ENCODE results near the gene OR8G5. TPM values are rescaled to one million over a fixed set of nuclear protein-coding genes. Genes with fewer than 3 reads are reported as not detected.

OR8G5 gene
- polyA plus RNA-seq, 1 donor from 2014 or later: not detected

GRCh38 chr11:124278261-124278660 is 22.1 kb downstream of the OR8G5 start:
- H3K79me2 ChIP-seq (replicated peaks; ENCODE audit: insufficient read depth, low read length): no peaks in the 10 kb centered on the region
- no peak overlapping the region for H3K27ac ChIP-seq (ENCODE audit: low read length)
- no peaks in the 10 kb centered on the region for H3K27me3 ChIP-seq (ENCODE audit: insufficient read depth, low read depth, low read length)
- TF ChIP-seq POLR2AphosphoS5 (IDR thresholded peaks at IDR 0.05) (no peak), CTCF (IDR thresholded peaks at IDR 0.05; ENCODE audit: poor library complexity, severe bottlenecking) (no peak), TAF1 (IDR thresholded peaks at IDR 0.05; ENCODE audit: low read depth) (no peak), EZH2 (IDR thresholded peaks at IDR 0.05; ENCODE audit: borderline replicate concordance, insufficient read depth, low read length, poor library complexity, severe bottlenecking) (no peak), MXI1 (conservative IDR thresholded peaks at IDR 0.05; ENCODE audit: poor library complexity, severe bottlenecking) (no peak), SMC3 (conservative IDR thresholded peaks at IDR 0.05; ENCODE audit: poor library complexity) (no peak), EP300 (conservative IDR thresholded peaks at IDR 0.05; ENCODE audit: poor library complexity, severe bottlenecking) (no peak), RAD21 (conservative IDR thresholded peaks at IDR 0.05) (no peak), REST (IDR thresholded peaks at IDR 0.05; ENCODE audit: borderline replicate concordance) (no peak)
- no peaks in the 10 kb centered on the region for H3K9me3 ChIP-seq (ENCODE audit: low read length)
- H3K4me2 ChIP-seq (ENCODE audit: low read length): no peak overlapping the region
- no peaks in the 10 kb centered on the region for H3K36me3 ChIP-seq (ENCODE audit: insufficient read depth, low read length)
- no peaks in the 10 kb centered on the region for H3F3A ChIP-seq (ENCODE audit: insufficient read depth, low read length, poor library complexity, severe bottlenecking)
- no peak overlapping the region for H3K9ac ChIP-seq (ENCODE audit: low read length)
- H2AFZ ChIP-seq (ENCODE audit: low read depth, low read length): no peak overlapping the region
- no peak overlapping the region for H3K4me3 ChIP-seq (ENCODE audit: low read length)
- no peaks in the 10 kb centered on the region for H3K9me2 ChIP-seq (ENCODE audit: insufficient read depth, low read length)
- H4K20me1 ChIP-seq (ENCODE audit: insufficient read depth): no peaks in the 10 kb centered on the region

- H3K9me3 ChIP-seq (ENCODE audit: low read length): no peaks in the 10 kb centered on the region
- no peak overlapping the region for H3K27ac ChIP-seq (ENCODE audit: low read length)
- H3K4me2 ChIP-seq (ENCODE audit: low read length): no peak overlapping the region
- H4K20me1 ChIP-seq (ENCODE audit: insufficient read depth): no peaks in the 10 kb centered on the region
- TF ChIP-seq CTCF (IDR thresholded peaks at IDR 0.05; ENCODE audit: poor library complexity, severe bottlenecking) (no peak), REST (IDR thresholded peaks at IDR 0.05; ENCODE audit: borderline replicate concordance) (no peak), EP300 (conservative IDR thresholded peaks at IDR 0.05; ENCODE audit: poor library complexity, severe bottlenecking) (no peak), TAF1 (IDR thresholded peaks at IDR 0.05; ENCODE audit: low read depth) (no peak), EZH2 (IDR thresholded peaks at IDR 0.05; ENCODE audit: borderline replicate concordance, insufficient read depth, low read length, poor library complexity, severe bottlenecking) (no peak), POLR2AphosphoS5 (IDR thresholded peaks at IDR 0.05) (no peak), SMC3 (conservative IDR thresholded peaks at IDR 0.05; ENCODE audit: poor library complexity) (no peak), MXI1 (conservative IDR thresholded peaks at IDR 0.05; ENCODE audit: poor library complexity, severe bottlenecking) (no peak), RAD21 (conservative IDR thresholded peaks at IDR 0.05) (no peak)
- no peak overlapping the region for H2AFZ ChIP-seq (ENCODE audit: low read depth, low read length)
- no peaks in the 10 kb centered on the region for H3K27me3 ChIP-seq (ENCODE audit: insufficient read depth, low read depth, low read length)
- H3F3A ChIP-seq (ENCODE audit: insufficient read depth, low read length, poor library complexity, severe bottlenecking): no peaks in the 10 kb centered on the region
- H3K9me2 ChIP-seq (ENCODE audit: insufficient read depth, low read length): no peaks in the 10 kb centered on the region
- no peak overlapping the region for H3K9ac ChIP-seq (ENCODE audit: low read length)
- no peak overlapping the region for H3K4me3 ChIP-seq (ENCODE audit: low read length)
- H3K79me2 ChIP-seq (replicated peaks; ENCODE audit: insufficient read depth, low read length): no peaks in the 10 kb centered on the region
- H3K36me3 ChIP-seq (ENCODE audit: insufficient read depth, low read length): no peaks in the 10 kb centered on the region
Observed at GRCh38 chr11:124285610-124286344, 29.6 kb downstream of the OR8G5 start.

All from neural cell (in vitro differentiated cells).